Neural progenitor cell (in vitro differentiated cells): Measurements from ENCODE around the gene ZMIZ1. TPM values are rescaled to one million over a fixed set of nuclear protein-coding genes. Genes with fewer than 3 reads are reported as not detected.

Source experiments
- DNase-seq: peaks from one replicate; pipeline ENCODE4 v3.0.0-alpha.2; 2016; ENCODE audit warnings: low spot score
- H2AFZ ChIP-seq: fragments of 200-600 bp; sonication (generic); replicated peaks from 2 replicates; pipeline ENCODE4 v1.6.1; 2016; ENCODE audit warnings: antibody characterized with exemption
- H3F3A ChIP-seq: fragments of 200-600 bp; sonication (generic); 2 replicates; pipeline ENCODE4 v1.6.1; 2016; ENCODE audit warnings: antibody characterized with exemption, low read depth
- H3K27ac ChIP-seq: fragments of 200-600 bp; sonication (generic); 2 replicates; pipeline ENCODE4 v1.5.1; 2016; ENCODE audit warnings: mild to moderate bottlenecking
- H3K27me3 ChIP-seq: fragments of 200-600 bp; sonication (generic); 2 replicates; pipeline ENCODE4 v1.6.1; 2016; ENCODE audit warnings: mild to moderate bottlenecking, moderate library complexity
- H3K36me3 ChIP-seq: fragments of 200-600 bp; sonication (generic); 2 replicates; pipeline ENCODE4 v1.5.1; 2016
- H3K4me1 ChIP-seq: fragments of 200-600 bp; sonication (generic); 2 replicates; pipeline ENCODE4 v1.6.1; 2016; ENCODE audit warnings: mixed run types
- H3K4me2 ChIP-seq: fragments of 200-600 bp; sonication (generic); 2 replicates; pipeline ENCODE4 v1.6.1; 2016
- H3K4me3 ChIP-seq: fragments of 200-600 bp; sonication (generic); 2 replicates; pipeline ENCODE4 v1.5.1; 2016
- H3K79me2 ChIP-seq: fragments of 200-600 bp; sonication (generic); 2 replicates; pipeline ENCODE4 v1.6.1; 2016; ENCODE audit warnings: low read depth
- H3K9ac ChIP-seq: fragments of 200-600 bp; sonication (generic); 2 replicates; pipeline ENCODE4 v1.6.1; 2016
- H3K9me3 ChIP-seq: fragments of 200-600 bp; sonication (generic); 2 replicates; pipeline ENCODE4 v1.5.1; 2016; ENCODE audit warnings: low read depth
- H4K20me1 ChIP-seq: fragments of 200-600 bp; sonication (generic); 2 replicates; pipeline ENCODE4 v1.6.1; 2016; ENCODE audit warnings: low read depth
- H3K27ac Mint-ChIP-seq: 3 replicates; pipeline ENCODE4 v1.8.0; 2021; ENCODE audit warnings: mixed read lengths
- H3K27me3 Mint-ChIP-seq: 2 replicates; pipeline ENCODE4 v1.8.0; 2022; ENCODE audit warnings: low read depth, mild to moderate bottlenecking, inconsistent platforms, moderate library complexity, mixed read lengths; ENCODE audit not compliant: insufficient read depth
- H3K36me3 Mint-ChIP-seq: 3 replicates; pipeline ENCODE4 v1.8.0; 2021; ENCODE audit warnings: mixed read lengths
- H3K4me1 Mint-ChIP-seq: 3 replicates; pipeline ENCODE4 v1.8.0; 2021; ENCODE audit warnings: mixed read lengths
- H3K4me3 Mint-ChIP-seq: 3 replicates; pipeline ENCODE4 v1.8.0; 2021; ENCODE audit warnings: mild to moderate bottlenecking, moderate library complexity, mixed read lengths
- H3K9me3 Mint-ChIP-seq: 3 replicates; pipeline ENCODE4 v1.8.0; 2020; ENCODE audit warnings: mixed read lengths
- CTCF ChIP-seq: fragments of 200-600 bp; sonication (generic); IDR thresholded peaks from 2 replicates; pipeline ENCODE4 v1.5.1; 2017; ENCODE audit warnings: antibody characterized with exemption, mild to moderate bottlenecking
- EZH2 ChIP-seq: fragments of 200-600 bp; sonication (generic); IDR thresholded peaks from 2 replicates; pipeline ENCODE4 v1.6.1; 2017; ENCODE audit warnings: antibody characterized with exemption, mild to moderate bottlenecking, moderate library complexity
- EZH2phosphoT487 ChIP-seq: fragments of 200-600 bp; sonication (generic); IDR thresholded peaks from 2 replicates; pipeline ENCODE4 v1.6.1; 2017; ENCODE audit warnings: antibody characterized with exemption
- total RNA-seq: library from RNA; depleted of rRNA; stranded (reverse); fragments of >200 nt; gene quantifications from 2 replicates; pipeline ENCODE4 v1.2.3, GENCODE V29; 2015; ENCODE audit warnings: low replicate concordance

ZMIZ1 gene
- total RNA-seq, 1 donor from 2014 or later: 5.8 TPM

GRCh38 chr10:79285315-79286197 lies 216.8 kb downstream of the ZMIZ1 start:
- Histone ChIP-seq H3K27ac (no peak overlapping the region), H4K20me1 (peaks cover 43% of the 10 kb centered on the region)
- peak overlapping the region; percentile 35 for H3K4me3 Mint-ChIP-seq

GRCh38 chr10:79286318-79286951 lies 217.7 kb downstream of the ZMIZ1 start:
- H3K36me3 ChIP-seq: no peaks in the 10 kb centered on the region
- Mint-ChIP-seq H3K27me3 (no peaks in the 10 kb centered on the region), H3K27ac (no peak overlapping the region), H3K36me3 (peaks cover 22% of the 10 kb centered on the region), H3K4me1 (peaks cover 26% of the 10 kb centered on the region), H3K4me3 (no peak overlapping the region), H3K9me3 (no peaks in the 10 kb centered on the region)
- H3K4me2 ChIP-seq: no peak overlapping the region
- TF ChIP-seq EZH2phosphoT487: no peak
- TF ChIP-seq EZH2: no peak
- no peak for TF ChIP-seq CTCF
- H3K27ac ChIP-seq: no peak overlapping the region
- no peak overlapping the region for H2AFZ ChIP-seq
- peaks cover 40% of the 10 kb centered on the region for H4K20me1 ChIP-seq
- no peaks in the 10 kb centered on the region for H3F3A ChIP-seq
- no peak overlapping the region for H3K4me3 ChIP-seq
- no peaks in the 10 kb centered on the region for H3K79me2 ChIP-seq
- no peaks in the 10 kb centered on the region for H3K27me3 ChIP-seq
- no peak overlapping the region for H3K9ac ChIP-seq
- H3K9me3 ChIP-seq: no peaks in the 10 kb centered on the region
- no peak for DNase-seq
- H3K4me1 ChIP-seq: no peaks in the 10 kb centered on the region

More at GRCh38 chr10:79285315-79286197, 216.8 kb downstream of the ZMIZ1 start:
- no peaks in the 10 kb centered on the region for H3K27me3 ChIP-seq
- H3K9me3 ChIP-seq: no peaks in the 10 kb centered on the region
- H3K9ac ChIP-seq: no peak overlapping the region
- H3K36me3 ChIP-seq: no peaks in the 10 kb centered on the region
- Mint-ChIP-seq H3K27me3 (peaks cover 2% of the 10 kb centered on the region), H3K9me3 (no peaks in the 10 kb centered on the region), H3K27ac (peak overlapping the region; percentile 83), H3K36me3 (peaks cover 22% of the 10 kb centered on the region), H3K4me1 (peaks cover 33% of the 10 kb centered on the region)
- no peaks in the 10 kb centered on the region for H3K79me2 ChIP-seq
- TF ChIP-seq CTCF (no peak), EZH2phosphoT487 (no peak), EZH2 (no peak)
- DNase-seq: no peak
- no peaks in the 10 kb centered on the region for H3K4me1 ChIP-seq
- no peak overlapping the region for H3K4me3 ChIP-seq
- H3F3A ChIP-seq: no peaks in the 10 kb centered on the region
- H2AFZ ChIP-seq: no peak overlapping the region
- H3K4me2 ChIP-seq: no peak overlapping the region

GRCh38 chr10:79287973-79288723 lies 219.4 kb downstream of the ZMIZ1 start:
- H3F3A ChIP-seq: no peaks in the 10 kb centered on the region
- H3K4me3 ChIP-seq: no peak overlapping the region
- no peaks in the 10 kb centered on the region for H3K4me1 ChIP-seq
- Mint-ChIP-seq H3K27ac (no peak overlapping the region), H3K4me1 (peaks cover 12% of the 10 kb centered on the region), H3K4me3 (no peak overlapping the region), H3K36me3 (peaks cover 19% of the 10 kb centered on the region), H3K9me3 (no peaks in the 10 kb centered on the region), H3K27me3 (peaks cover 3% of the 10 kb centered on the region)
- DNase-seq: no peak
- no peaks in the 10 kb centered on the region for H3K36me3 ChIP-seq
- H4K20me1 ChIP-seq: peaks cover 34% of the 10 kb centered on the region
- H3K27me3 ChIP-seq: no peaks in the 10 kb centered on the region
- TF ChIP-seq EZH2phosphoT487: no peak
- TF ChIP-seq EZH2: no peak
- no peak for TF ChIP-seq CTCF
- H3K4me2 ChIP-seq: no peak overlapping the region
- no peaks in the 10 kb centered on the region for H3K9me3 ChIP-seq
- H3K79me2 ChIP-seq: no peaks in the 10 kb centered on the region
- H3K27ac ChIP-seq: no peak overlapping the region
- no peak overlapping the region for H2AFZ ChIP-seq
- H3K9ac ChIP-seq: no peak overlapping the region
